Measurements from ENCODE around the gene PPP2R5E.

- no peak for TF ChIP-seq CTCF (IDR thresholded peaks at IDR 0.05 in 2 of 3, conservative IDR thresholded peaks at IDR 0.05 in 1 of 3; ENCODE audit: control insufficient read depth in 2 of 3, extremely low read depth in 1 of 3, insufficient read depth in 1 of 3, low read depth in 3 of 3, low read length in 3 of 3)
- TF ChIP-seq, protein P1, sequence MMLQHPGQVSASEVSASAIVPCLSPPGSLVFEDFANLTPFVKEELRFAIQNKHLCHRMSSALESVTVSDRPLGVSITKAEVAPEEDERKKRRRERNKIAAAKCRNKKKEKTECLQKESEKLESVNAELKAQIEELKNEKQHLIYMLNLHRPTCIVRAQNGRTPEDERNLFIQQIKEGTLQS (IDR thresholded peaks at IDR 0.05; ENCODE audit: borderline replicate concordance, extremely low read depth, low read depth, low read length) = no peak
- TF ChIP-seq CBX3 (IDR thresholded peaks at IDR 0.05; ENCODE audit: borderline replicate concordance, low read depth) = no peak
- no peak for TF ChIP-seq MLLT1 (IDR thresholded peaks at IDR 0.05)
- TF ChIP-seq POLR2AphosphoS5 (IDR thresholded peaks at IDR 0.05; ENCODE audit: low read length) = peak; percentile 97
- peak; percentile 96 for TF ChIP-seq SP1 (IDR thresholded peaks at IDR 0.05; ENCODE audit: low read depth, low read length)
- TF ChIP-seq CREB1 (IDR thresholded peaks at IDR 0.05; ENCODE audit: low read depth) = peak; percentile 84
These were observed at the start of gene PPP2R5E for GRCh38 chr14:63543000-63543825.

Measured in GM12878 (cell line).